HG03442 (cell line): ENCODE results near the gene ZNF608.

Experiments used
- ATAC-seq: cut with Tn5 transposase; IDR thresholded peaks from one replicate; pipeline ENCODE4 v1.9.1; 2021; ENCODE audit warnings: mild to moderate bottlenecking, moderate library complexity; ENCODE audit not compliant: unreplicated experiment

ZNF608 gene

GRCh38 chr5:124745928-124746915 is at the start of gene ZNF608:
Gene ZNF608, minus strand, starts transcription at chr5:124746639. Its CDS starts 1,650 bp downstream, at chr5:124744989.
- ATAC-seq, result no peak

DNA sequence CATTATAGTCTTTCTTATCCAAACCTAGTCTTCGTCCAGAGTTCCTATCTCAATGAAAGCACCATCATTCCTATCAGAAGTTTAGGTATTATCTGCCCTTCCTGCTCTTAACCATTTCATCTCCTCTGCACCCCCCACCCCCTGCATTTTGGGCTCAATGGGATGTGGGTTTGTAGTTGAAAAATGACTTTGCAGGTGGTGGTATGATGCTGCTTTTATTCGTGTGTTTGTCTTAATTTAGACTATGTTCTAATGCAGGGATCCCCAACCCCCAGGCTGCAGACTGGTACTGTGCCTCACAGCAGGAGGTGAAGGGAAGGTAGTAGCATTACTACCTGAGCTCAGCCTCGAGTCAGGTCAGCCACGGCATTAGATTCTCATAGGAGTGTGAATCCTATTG is 49.4 kb upstream of the ZNF608 start:
- no peak for ATAC-seq

GRCh38 chr5:124790895-124791732 is 44.7 kb upstream of the ZNF608 start:
- ATAC-seq, result no peak

- no peak for ATAC-seq
Observed at GRCh38 chr5:124790301-124790894, 44.0 kb upstream of the ZNF608 start.

DNA sequence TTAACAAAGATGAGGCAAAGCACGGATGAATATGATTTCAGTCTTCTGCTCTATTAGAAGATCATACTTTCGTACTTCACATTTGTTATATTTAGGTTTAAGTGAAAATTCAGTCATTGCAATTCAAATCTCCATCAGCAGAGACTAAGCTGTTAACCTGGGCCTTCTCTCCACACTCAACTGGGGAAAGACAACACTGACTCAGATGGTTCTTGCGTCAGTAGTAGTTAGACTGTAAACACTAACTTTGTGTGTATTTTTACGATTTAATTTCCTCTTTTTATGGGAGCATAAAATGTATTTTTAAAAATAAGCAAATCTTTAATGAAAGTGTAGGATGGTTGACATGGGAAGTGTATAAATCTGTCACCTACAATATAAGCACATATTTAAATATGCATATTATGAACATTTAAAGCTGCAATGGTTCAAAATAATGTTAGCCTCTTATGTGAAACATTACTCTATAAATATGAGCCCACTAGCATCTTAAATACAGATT is 42.7 kb upstream of the ZNF608 start:
- ATAC-seq, result no peak

- no peak for ATAC-seq
Observed at GRCh38 chr5:124783794-124784193, 37.4 kb upstream of the ZNF608 start.

- ATAC-seq, result peak; percentile 57
Observed at GRCh38 chr5:124783285-124783684, 36.8 kb upstream of the ZNF608 start.

GRCh38 chr5:124782262-124782661 is 35.8 kb upstream of the ZNF608 start:
- ATAC-seq, result no peak

- no peak for ATAC-seq
Observed at GRCh38 chr5:124780011-124780410, 33.6 kb upstream of the ZNF608 start.

- no peak for ATAC-seq
Observed at GRCh38 chr5:124773315-124774311, 27.2 kb upstream of the ZNF608 start.

DNA sequence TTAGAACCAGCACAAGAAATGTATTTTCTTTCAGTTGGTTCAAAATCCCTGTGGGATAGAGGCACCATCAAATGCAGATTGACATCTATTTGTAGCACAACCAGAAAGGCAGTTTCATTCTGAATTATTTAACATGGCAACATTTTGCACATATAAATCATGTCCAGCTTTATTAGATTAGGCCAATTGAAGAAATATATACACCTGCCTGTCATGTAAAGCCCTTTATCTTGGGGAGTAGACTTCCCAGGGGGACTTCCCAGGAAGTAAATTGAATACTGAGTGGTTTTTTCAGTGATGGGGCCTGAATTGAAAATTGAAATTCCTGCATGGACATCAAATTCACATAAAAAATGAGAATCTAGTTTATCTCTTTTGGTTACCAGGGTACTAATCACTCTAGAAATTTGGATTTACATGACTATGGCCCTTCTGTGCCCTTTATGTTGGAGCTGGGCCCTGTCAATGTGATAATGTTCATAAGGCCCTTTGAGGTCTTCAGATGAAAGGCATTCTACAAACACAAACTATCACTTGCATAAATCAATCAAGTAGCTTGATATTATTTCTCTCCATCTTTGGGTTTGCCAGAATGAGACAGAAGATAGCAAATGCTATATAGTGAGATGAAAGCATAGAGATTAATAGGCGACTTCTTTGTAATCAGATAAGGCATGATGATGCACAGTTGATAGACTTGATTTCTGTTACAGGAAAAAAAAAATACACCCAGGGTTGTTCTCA is 26.2 kb upstream of the ZNF608 start:
- no peak for ATAC-seq

DNA sequence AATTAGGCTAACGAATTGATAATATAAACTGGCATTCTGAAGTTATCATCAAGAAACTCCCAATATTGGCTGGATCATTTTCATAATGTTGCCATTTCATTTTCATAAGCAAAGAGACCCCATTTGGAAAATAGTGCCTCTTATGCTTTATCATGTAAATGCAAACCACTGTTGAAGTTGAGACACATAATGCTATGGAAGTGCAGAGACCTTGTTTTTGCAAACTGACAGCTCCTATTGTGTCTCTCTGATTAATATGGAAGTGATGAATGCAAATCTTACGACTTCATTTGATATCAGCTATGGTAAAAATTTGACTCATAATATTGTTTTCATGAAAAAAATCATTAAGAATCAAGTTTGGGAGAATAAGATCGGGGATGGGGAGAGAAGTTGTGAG is 25.3 kb upstream of the ZNF608 start:
- ATAC-seq, result no peak

DNA sequence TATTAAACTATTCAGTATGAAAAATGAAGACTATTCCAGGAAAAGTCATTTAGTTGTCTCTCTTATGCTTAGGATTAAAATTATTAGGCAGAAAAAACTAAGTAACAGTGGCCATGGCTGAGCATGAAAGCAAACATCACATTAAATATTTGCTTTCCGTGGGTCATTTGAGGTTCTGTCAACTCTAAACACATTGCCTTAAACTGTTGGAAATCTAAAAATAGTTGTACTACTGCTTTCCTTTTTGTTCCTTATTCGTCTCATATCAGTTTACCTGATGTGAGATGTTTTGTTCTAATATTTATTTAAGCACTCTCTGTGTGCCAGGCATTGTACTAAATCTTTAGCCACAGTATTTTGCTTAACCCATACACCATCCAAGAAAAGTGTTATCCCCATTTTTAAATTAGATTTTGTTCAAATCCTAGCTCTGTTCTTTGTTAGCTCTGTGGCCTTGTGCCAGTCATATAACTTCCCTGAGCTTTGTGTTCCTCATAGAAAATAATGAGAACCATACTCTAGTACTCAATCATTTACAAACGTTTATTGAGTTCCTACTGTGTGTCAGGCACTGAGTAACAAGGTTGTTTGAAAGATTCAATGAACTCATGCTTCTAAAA is 18.7 kb upstream of the ZNF608 start:
- no peak for ATAC-seq

- ATAC-seq, result no peak
Observed at GRCh38 chr5:124764585-124764984, 18.1 kb upstream of the ZNF608 start.

DNA sequence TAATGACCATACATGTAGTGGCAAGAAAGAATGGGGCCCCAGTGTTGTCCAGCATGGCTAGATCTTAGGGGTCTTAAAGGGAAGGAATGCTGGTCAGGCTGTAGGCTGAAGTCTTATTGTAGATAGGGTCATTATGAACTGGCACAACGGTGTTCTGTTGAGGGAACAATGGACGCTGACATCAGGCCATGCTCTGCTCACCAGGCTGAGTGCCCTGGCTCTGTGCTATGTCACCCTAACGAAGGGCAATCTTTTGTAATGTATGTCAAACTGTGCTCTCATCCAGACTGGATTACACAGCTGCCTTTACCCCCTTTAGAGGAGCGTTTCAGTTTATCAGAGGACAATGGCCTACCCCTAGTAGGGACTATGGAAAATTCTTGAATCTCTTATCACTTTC is 14.6 kb upstream of the ZNF608 start:
- ATAC-seq, result no peak

GRCh38 chr5:124760608-124761007 is 14.2 kb upstream of the ZNF608 start:
- no peak for ATAC-seq

- ATAC-seq, result no peak
Observed at GRCh38 chr5:124755565-124755964, 9.1 kb upstream of the ZNF608 start.

DNA sequence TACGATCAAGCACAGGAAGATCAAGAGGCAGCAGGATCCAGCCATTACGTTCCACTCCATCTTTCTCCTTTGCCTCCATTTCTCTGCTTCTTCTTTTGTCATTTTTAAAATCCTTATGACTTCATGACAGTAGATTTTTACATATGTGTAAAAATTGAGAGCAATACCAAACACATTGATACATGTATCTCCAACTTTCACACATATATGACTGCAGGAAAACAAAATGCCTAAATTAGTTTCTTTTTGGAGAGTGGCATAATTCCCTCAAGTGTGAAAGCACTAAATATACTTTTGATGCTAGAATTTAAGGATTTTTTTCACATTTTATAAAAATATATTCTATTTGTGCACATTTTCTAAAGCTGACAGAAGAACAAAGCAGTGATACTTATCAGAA is 8.6 kb upstream of the ZNF608 start:
- ATAC-seq, result no peak
